Uterus (tissue), 4 donors: ENCODE results near the gene ARID5B. TPM values are rescaled to one million over a fixed set of nuclear protein-coding genes. Genes with fewer than 3 reads are reported as not detected.
A peak's percentile ranks its signal among the peaks of the same experiment; 100 is the strongest.

Experiments
- DNase-seq, 2 donors: peaks; one replicate each; pipeline ENCODE4 v3.0.0-alpha.2; 2019 to 2020
- H3K27ac ChIP-seq, 2 donors: fragments of 200-600 bp; sonication (generic); 1 replicate in 1 of 2; 2 replicates in 1 of 2; pipeline ENCODE4 v1.5.1; 2016 to 2018
- H3K27me3 ChIP-seq, 2 donors: fragments of 200-600 bp; sonication (generic); one replicate each; pipeline ENCODE4 v1.5.1; 2018 to 2019; ENCODE audit warnings: control low read depth in 1 of 2
- H3K36me3 ChIP-seq, 2 donors: fragments of 200-600 bp; sonication (generic); one replicate each; pipeline ENCODE4 v1.5.1; 2019; ENCODE audit warnings: control low read depth in 1 of 2
- H3K4me1 ChIP-seq, 2 donors: fragments of 200-600 bp; sonication (generic); one replicate each; pipeline ENCODE4 v1.5.1; 2018 to 2019; ENCODE audit warnings: control low read depth in 1 of 2
- H3K4me3 ChIP-seq, 2 donors: fragments of 200-600 bp; sonication (generic); 1 replicate in 1 of 2; 2 replicates in 1 of 2; pipeline ENCODE4 v1.5.1; 2018 to 2019; ENCODE audit warnings: mild to moderate bottlenecking in 1 of 2
- H3K9me3 ChIP-seq, 2 donors: fragments of 200-600 bp; sonication (generic); one replicate each; pipeline ENCODE4 v1.5.1; 2019; ENCODE audit warnings: control low read depth in 1 of 2
- POLR2A ChIP-seq, 2 donors: fragments of 450-650 bp; IDR thresholded peaks; one replicate each; pipeline ENCODE4 v1.6.1; 2016; ENCODE audit warnings: antibody characterized with exemption in 2 of 2, mild to moderate bottlenecking in 1 of 2, moderate library complexity in 1 of 2
- intact Hi-C: fragments of 100-400 bp; cut with DNase I; formaldehyde crosslinking; loops from one replicate; pipeline ENCODE4 v1.15.1; 2023; ENCODE audit warnings: low total_unique reads
- total RNA-seq, 4 donors: library from RNA; depleted of rRNA in 3 of 4; stranded (reverse); fragments of >200 nt in 3 of 4; gene quantifications; one replicate each; pipeline versions ENCODE4 v1.1.0 to v1.2.4, GENCODE V29; 2014 to 2023
- TF ChIP-seq, protein P1 (sequence below), 4 experiments: fragments of 200-600 bp in 2 of 4; fragments of 450-650 bp in 2 of 4; sonication (generic) in 2 of 4; IDR thresholded peaks; one replicate each; pipeline ENCODE4 v1.5.1; 2016 to 2019; ENCODE audit warnings: antibody characterized with exemption in 4 of 4, mild to moderate bottlenecking in 2 of 4, moderate library complexity in 1 of 4
- donor health status: DM: yes; HTN: yes; CAD: no.

ARID5B gene
- total RNA-seq, 4 donors from 2014 or later: 38.7 to 64.1 (median 56.6) TPM

DNA sequence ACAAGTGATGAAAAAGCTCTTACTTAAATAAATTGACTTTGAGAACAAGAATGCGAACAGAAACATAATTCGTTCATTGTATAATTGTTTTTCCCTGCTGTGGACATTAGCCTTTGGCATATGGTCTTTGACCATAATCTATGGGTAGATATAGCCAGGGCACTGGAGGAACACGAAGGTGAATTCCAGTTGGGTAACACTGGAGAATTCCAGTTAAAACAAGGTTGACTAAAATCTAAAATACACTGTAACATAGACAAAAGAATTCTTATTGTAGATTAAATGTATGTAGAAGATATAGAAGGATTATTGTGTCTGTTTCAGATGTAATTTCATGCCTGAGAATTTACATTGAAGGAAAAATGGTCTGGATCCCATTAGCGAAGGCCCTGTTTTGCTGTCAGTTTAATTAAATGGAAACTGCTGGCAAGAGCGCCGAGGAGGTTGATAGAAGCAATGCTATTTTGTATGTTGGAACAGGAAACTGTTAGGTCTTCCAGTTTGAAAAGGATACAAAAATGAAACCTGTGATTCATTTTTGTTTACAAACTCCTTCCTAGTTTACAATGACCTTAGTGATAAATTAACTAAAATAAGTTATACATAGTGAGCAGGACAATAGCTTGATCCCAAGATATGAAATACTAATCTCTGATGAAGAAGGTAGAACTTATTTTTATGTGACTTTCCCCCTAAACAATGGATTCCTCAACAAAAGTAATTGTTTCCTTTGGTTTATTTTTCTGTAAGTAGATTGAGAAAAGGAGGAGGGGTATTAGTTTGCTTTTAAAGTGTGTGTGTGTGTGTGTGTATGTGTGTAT lies 68.9 kb downstream of the ARID5B start:
- H3K36me3 ChIP-seq: no peaks in the 10 kb centered on the region
- intact Hi-C loops: no loop called here
- TF ChIP-seq, protein P1, sequence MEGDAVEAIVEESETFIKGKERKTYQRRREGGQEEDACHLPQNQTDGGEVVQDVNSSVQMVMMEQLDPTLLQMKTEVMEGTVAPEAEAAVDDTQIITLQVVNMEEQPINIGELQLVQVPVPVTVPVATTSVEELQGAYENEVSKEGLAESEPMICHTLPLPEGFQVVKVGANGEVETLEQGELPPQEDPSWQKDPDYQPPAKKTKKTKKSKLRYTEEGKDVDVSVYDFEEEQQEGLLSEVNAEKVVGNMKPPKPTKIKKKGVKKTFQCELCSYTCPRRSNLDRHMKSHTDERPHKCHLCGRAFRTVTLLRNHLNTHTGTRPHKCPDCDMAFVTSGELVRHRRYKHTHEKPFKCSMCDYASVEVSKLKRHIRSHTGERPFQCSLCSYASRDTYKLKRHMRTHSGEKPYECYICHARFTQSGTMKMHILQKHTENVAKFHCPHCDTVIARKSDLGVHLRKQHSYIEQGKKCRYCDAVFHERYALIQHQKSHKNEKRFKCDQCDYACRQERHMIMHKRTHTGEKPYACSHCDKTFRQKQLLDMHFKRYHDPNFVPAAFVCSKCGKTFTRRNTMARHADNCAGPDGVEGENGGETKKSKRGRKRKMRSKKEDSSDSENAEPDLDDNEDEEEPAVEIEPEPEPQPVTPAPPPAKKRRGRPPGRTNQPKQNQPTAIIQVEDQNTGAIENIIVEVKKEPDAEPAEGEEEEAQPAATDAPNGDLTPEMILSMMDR (IDR thresholded peaks at IDR 0.05): no peak
- no peak for TF ChIP-seq POLR2A (IDR thresholded peaks at IDR 0.05)

DNA sequence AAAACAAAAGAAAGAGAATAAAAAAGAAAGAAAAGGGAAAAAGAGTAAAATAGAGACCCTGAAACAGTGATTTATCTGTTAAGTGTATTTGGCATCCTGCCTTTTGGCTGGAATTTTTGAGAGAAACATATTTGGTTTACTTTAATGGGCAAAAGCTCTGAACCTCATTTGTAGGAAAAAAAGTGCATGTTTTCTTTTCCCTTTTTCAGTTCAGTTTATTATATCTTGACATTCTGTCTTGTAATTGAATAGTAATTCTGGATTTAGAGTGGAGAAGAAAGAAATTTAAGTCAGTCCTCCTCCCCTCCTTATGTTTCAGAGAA lies 69.5 kb downstream of the ARID5B start:
- H3K36me3 ChIP-seq: no peaks in the 10 kb centered on the region
- no peak for DNase-seq
- H3K27me3 ChIP-seq: no peaks in the 10 kb centered on the region
- H3K9me3 ChIP-seq: no peaks in the 10 kb centered on the region
- H3K4me1 ChIP-seq: peaks cover 0 to 7% of the 10 kb centered on the region in 2 donors
- intact Hi-C loops: no loop called here
- TF ChIP-seq POLR2A (IDR thresholded peaks at IDR 0.05): no peak
- TF ChIP-seq, protein P1 (IDR thresholded peaks at IDR 0.05): no peak
- H3K4me3 ChIP-seq: no peak overlapping the region
- peak overlapping the region; percentile 71 to 81 for H3K27ac ChIP-seq

More for the DNA sequence above, 68.9 kb downstream of the ARID5B start:
- peak overlapping the region; percentile 71 to 81 for H3K27ac ChIP-seq
- peak; percentile 40 to 51 for DNase-seq
- H3K9me3 ChIP-seq: no peaks in the 10 kb centered on the region
- H3K4me3 ChIP-seq: no peak overlapping the region
- no peaks in the 10 kb centered on the region for H3K27me3 ChIP-seq
- H3K4me1 ChIP-seq: peaks cover 0 to 7% of the 10 kb centered on the region in 2 donors

DNA sequence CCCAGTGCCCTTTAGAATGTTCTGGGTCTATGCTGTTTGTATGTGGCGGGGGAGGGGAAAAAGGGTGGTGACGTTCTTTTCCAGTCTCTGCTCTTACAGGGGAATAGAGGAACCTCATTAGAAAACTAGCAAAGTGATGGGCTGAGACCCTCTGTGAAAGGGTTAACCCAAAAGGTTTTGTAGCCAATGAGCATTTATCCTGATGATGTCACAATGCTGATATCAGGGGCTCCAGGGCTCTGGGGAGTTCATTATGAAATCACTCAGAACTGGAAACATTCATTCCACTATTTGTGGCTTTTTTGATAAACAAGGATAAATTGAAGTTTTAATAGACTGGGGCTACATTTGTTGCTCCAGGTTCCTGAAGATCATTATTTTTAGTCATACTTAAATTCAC lies 71.7 kb downstream of the ARID5B start:
- peak overlapping the region; percentile 49 to 81 for H3K27ac ChIP-seq
- intact Hi-C loops: no loop called here
- H3K36me3 ChIP-seq: no peaks in the 10 kb centered on the region
- H3K9me3 ChIP-seq: no peaks in the 10 kb centered on the region
- H3K4me3 ChIP-seq: no peak overlapping the region
- no peak for DNase-seq
- H3K27me3 ChIP-seq: no peaks in the 10 kb centered on the region
- peaks cover 0 to 7% of the 10 kb centered on the region in 2 donors for H3K4me1 ChIP-seq
- no peak for TF ChIP-seq POLR2A (IDR thresholded peaks at IDR 0.05)
- TF ChIP-seq, protein P1 (IDR thresholded peaks at IDR 0.05): no peak

DNA sequence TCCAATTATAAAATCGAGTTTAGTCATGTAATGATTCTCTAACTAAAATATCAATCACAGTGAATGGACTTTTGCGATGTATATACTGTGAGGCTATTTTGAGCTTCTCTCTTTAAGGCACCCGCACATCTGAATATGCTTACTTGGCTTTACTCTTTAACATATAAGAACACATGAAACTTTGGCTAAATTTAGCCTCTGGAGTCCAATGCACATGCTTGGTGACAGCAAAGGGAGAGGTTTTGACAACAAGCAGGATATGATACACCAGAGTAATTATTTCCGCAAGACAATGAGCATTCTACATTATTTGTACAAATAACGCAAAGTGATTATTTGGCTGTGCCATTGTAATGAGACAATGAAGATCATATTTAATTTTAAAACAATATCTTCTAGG lies 72.4 kb downstream of the ARID5B start:
- intact Hi-C loops: no loop called here
- Histone ChIP-seq H3K4me3 (no peak overlapping the region), H3K27ac (peak overlapping the region; percentile 49 to 81), H3K4me1 (peaks cover 0 to 7% of the 10 kb centered on the region in 2 donors), H3K9me3 (no peaks in the 10 kb centered on the region), H3K27me3 (no peaks in the 10 kb centered on the region), H3K36me3 (no peaks in the 10 kb centered on the region)
- DNase-seq: no peak
- TF ChIP-seq, protein P1 (IDR thresholded peaks at IDR 0.05): no peak
- no peak for TF ChIP-seq POLR2A (IDR thresholded peaks at IDR 0.05)

DNA sequence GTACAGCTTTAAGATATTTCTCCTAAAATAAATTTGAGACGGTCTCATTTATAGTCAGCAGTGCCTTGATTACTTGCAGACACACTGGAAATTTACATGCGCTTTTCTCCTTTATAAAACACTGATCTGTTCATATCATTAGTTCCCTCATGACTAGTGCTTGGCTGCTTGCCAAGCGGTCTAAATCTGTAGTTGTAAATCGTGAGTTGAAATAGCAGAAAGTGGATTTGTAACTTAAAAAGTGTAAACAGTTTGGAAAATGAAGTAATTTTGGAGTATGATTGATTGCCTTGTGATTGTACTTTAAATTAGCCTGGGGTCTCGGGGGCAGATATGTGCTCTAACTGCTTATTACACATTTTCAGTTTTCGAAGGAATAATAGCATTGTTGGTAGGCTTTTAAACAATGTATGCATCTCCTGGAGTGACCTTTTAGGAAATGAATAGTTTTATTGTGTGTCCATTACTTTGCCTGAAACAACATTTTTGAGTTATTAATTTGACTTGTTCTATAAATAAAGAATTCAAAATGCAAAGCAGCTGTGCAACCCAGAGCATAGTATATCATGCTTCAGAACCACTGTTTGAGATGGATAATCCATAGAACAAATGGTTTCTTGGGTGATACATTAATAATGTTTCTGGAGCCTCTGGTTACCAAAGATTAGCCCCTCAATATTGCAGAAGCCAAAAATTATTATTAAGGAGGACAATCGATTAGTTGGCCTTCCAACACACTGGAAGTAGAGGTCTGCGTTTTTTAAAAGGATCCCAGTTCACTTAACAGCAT lies 73.3 kb downstream of the ARID5B start:
- Histone ChIP-seq H3K36me3 (no peaks in the 10 kb centered on the region), H3K4me3 (no peak overlapping the region), H3K27me3 (no peaks in the 10 kb centered on the region), H3K4me1 (peaks cover 0 to 7% of the 10 kb centered on the region in 2 donors), H3K27ac (peak overlapping the region; percentile 49 to 81), H3K9me3 (no peaks in the 10 kb centered on the region)
- DNase-seq: peak; percentile 61 to 76
- intact Hi-C loops: no loop called here
- TF ChIP-seq, protein P1 (IDR thresholded peaks at IDR 0.05): no peak
- TF ChIP-seq POLR2A (IDR thresholded peaks at IDR 0.05): no peak
